HK-2 (cell line): ENCODE data around the gene KRTAP23-1.

ENCODE experiments used
- DNase-seq: peaks from one replicate; pipeline ENCODE4 v3.0.0-alpha.2; 2018; ENCODE audit not compliant: unreplicated experiment

KRTAP23-1 gene

GRCh38 chr21:30306884-30307283 lies 41.5 kb downstream of the KRTAP23-1 start:
- no peak for DNase-seq

GRCh38 chr21:30305136-30305535 lies 43.3 kb downstream of the KRTAP23-1 start:
- no peak for DNase-seq
